Measurements from ENCODE around the gene LGALSL. TPM values are rescaled to one million over a fixed set of nuclear protein-coding genes. Genes with fewer than 3 reads are reported as not detected.

The LGALSL gene
- total RNA-seq, 1 experiment from 2014 or later, result 14.2 TPM

GRCh38 chr2:64457524-64457923 is 3.6 kb downstream of the LGALSL start:
- BruUV-seq (replicated peaks), result no TSS peak
- RAD21 ChIA-PET (ENCODE audit: low non-redundant PET in 1 of 2, low total read pairs in 2 of 2, uncharacterized antibody in 2 of 2, unreplicated experiment in 2 of 2), result interaction anchor here in 1 of 2 experiments (0.7 kb wide), 1 partner anchor 18 kb away, joined by 4 read pairs; no protein-coding TSS in a partner anchor
- Histone ChIP-seq H4K20me1 (ENCODE audit: insufficient read depth) (no peaks in the 10 kb centered on the region), H3K9me2 (ENCODE audit: insufficient read depth) (no peaks in the 10 kb centered on the region), H3K4me3 (replicated peaks in 1 of 2; ENCODE audit: low read depth in 1 of 2, low read length in 2 of 2) (no peak overlapping the region), H3K27ac (ENCODE audit: low read depth, low read length) (no peak overlapping the region), H3K4me1 (ENCODE audit: control insufficient read depth in 1 of 2, insufficient read depth in 2 of 2, low read length in 2 of 2) (peaks cover 15 to 24% of the 10 kb centered on the region in 2 experiments), H3K9me3 (ENCODE audit: control insufficient read depth in 1 of 2, insufficient read depth in 1 of 2, low read depth in 1 of 2, low read length in 2 of 2) (no peaks in the 10 kb centered on the region), H2AFZ (ENCODE audit: low read depth, low read length, poor library complexity, severe bottlenecking) (no peak overlapping the region), H3K79me2 (ENCODE audit: insufficient read depth, low read length) (no peaks in the 10 kb centered on the region; the same call in 1 of the 2 replicates), H3K27me3 (ENCODE audit: insufficient read depth, low read length) (no peaks in the 10 kb centered on the region), H3K9ac (ENCODE audit: low read length) (no peak overlapping the region), H3K36me3 (ENCODE audit: control insufficient read depth in 1 of 2, insufficient read depth in 2 of 2, low read length in 2 of 2) (peaks cover 7 to 17% of the 10 kb centered on the region in 2 experiments; a peak in 3 of 4 replicates), H3K4me2 (ENCODE audit: low read length) (no peak overlapping the region)
- TF ChIP-seq CTCF (IDR thresholded peaks at IDR 0.05 in 2 of 3, conservative IDR thresholded peaks at IDR 0.05 in 1 of 3; ENCODE audit: borderline replicate concordance in 1 of 3, insufficient read depth in 1 of 3, low read depth in 2 of 3, low read length in 2 of 3) (no peak), RAD21 (IDR thresholded peaks at IDR 0.05; ENCODE audit: low read depth) (peak; percentile 27; the same call in 1 of the 2 replicates), EZH2 (IDR thresholded peaks at IDR 0.05) (no peak), MAX (IDR thresholded peaks at IDR 0.05) (no peak)
- TF ChIP-seq, protein P1, sequence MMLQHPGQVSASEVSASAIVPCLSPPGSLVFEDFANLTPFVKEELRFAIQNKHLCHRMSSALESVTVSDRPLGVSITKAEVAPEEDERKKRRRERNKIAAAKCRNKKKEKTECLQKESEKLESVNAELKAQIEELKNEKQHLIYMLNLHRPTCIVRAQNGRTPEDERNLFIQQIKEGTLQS (IDR thresholded peaks at IDR 0.05), result no peak
- intact Hi-C loops (cut with micrococcal nuclease), result no loop called here
- DNase-seq (ENCODE audit: low read depth, low spot score) (no peak), ATAC-seq (no peak)
- CTCF ChIA-PET, result no interaction called here
- POLR2A ChIA-PET, result no interaction called here

GRCh38 chr2:64459575-64459974 is 5.6 kb downstream of the LGALSL start:
- Histone ChIP-seq H3K9ac (ENCODE audit: low read length) (no peak overlapping the region), H3K27me3 (ENCODE audit: insufficient read depth, low read length) (no peaks in the 10 kb centered on the region), H3K36me3 (ENCODE audit: control insufficient read depth in 1 of 2, insufficient read depth in 2 of 2, low read length in 2 of 2) (peaks cover 7 to 17% of the 10 kb centered on the region in 2 experiments; a peak in 3 of 4 replicates), H3K4me2 (ENCODE audit: low read length) (no peak overlapping the region), H3K4me1 (ENCODE audit: control insufficient read depth in 1 of 2, insufficient read depth in 2 of 2, low read length in 2 of 2) (peaks cover 7 to 11% of the 10 kb centered on the region in 2 experiments; a peak in 3 of 4 replicates), H2AFZ (ENCODE audit: low read depth, low read length, poor library complexity, severe bottlenecking) (no peak overlapping the region), H3K4me3 (replicated peaks in 1 of 2; ENCODE audit: low read depth in 1 of 2, low read length in 2 of 2) (no peak overlapping the region), H3K27ac (ENCODE audit: low read depth, low read length) (no peak overlapping the region), H4K20me1 (ENCODE audit: insufficient read depth) (no peaks in the 10 kb centered on the region), H3K9me3 (ENCODE audit: control insufficient read depth in 1 of 2, insufficient read depth in 1 of 2, low read depth in 1 of 2, low read length in 2 of 2) (no peaks in the 10 kb centered on the region), H3K79me2 (ENCODE audit: insufficient read depth, low read length) (no peaks in the 10 kb centered on the region; the same call in 1 of the 2 replicates), H3K9me2 (ENCODE audit: insufficient read depth) (no peaks in the 10 kb centered on the region)
- DNase-seq (ENCODE audit: low read depth, low spot score) (no peak), ATAC-seq (no peak)
- intact Hi-C loops (cut with micrococcal nuclease), result no loop called here
- ChIA-PET POLR2A (no interaction called here), RAD21 (ENCODE audit: low non-redundant PET in 1 of 2, low total read pairs in 2 of 2, uncharacterized antibody in 2 of 2, unreplicated experiment in 2 of 2) (no interaction called here), CTCF (no interaction called here)
- no TSS peak for BruUV-seq (replicated peaks)
- TF ChIP-seq SIN3A (IDR thresholded peaks at IDR 0.05; ENCODE audit: low read depth) (no peak), RAD21 (IDR thresholded peaks at IDR 0.05; ENCODE audit: low read depth) (no peak), ZNF274 (IDR thresholded peaks at IDR 0.05; ENCODE audit: low read depth, low read length) (no peak)
- TF ChIP-seq, protein P2, sequence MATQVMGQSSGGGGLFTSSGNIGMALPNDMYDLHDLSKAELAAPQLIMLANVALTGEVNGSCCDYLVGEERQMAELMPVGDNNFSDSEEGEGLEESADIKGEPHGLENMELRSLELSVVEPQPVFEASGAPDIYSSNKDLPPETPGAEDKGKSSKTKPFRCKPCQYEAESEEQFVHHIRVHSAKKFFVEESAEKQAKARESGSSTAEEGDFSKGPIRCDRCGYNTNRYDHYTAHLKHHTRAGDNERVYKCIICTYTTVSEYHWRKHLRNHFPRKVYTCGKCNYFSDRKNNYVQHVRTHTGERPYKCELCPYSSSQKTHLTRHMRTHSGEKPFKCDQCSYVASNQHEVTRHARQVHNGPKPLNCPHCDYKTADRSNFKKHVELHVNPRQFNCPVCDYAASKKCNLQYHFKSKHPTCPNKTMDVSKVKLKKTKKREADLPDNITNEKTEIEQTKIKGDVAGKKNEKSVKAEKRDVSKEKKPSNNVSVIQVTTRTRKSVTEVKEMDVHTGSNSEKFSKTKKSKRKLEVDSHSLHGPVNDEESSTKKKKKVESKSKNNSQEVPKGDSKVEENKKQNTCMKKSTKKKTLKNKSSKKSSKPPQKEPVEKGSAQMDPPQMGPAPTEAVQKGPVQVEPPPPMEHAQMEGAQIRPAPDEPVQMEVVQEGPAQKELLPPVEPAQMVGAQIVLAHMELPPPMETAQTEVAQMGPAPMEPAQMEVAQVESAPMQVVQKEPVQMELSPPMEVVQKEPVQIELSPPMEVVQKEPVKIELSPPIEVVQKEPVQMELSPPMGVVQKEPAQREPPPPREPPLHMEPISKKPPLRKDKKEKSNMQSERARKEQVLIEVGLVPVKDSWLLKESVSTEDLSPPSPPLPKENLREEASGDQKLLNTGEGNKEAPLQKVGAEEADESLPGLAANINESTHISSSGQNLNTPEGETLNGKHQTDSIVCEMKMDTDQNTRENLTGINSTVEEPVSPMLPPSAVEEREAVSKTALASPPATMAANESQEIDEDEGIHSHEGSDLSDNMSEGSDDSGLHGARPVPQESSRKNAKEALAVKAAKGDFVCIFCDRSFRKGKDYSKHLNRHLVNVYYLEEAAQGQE (IDR thresholded peaks at IDR 0.05; ENCODE audit: low read depth), result no peak

Data from HCT116 (cell line).